Measurements from ENCODE around the gene RIMBP2.
"Not testable (repeated sequence)": the region's sequence is repeated elsewhere in the genome, so short reads cannot be mapped to it uniquely, and the experiment has no call there.

RIMBP2 gene

DNA sequence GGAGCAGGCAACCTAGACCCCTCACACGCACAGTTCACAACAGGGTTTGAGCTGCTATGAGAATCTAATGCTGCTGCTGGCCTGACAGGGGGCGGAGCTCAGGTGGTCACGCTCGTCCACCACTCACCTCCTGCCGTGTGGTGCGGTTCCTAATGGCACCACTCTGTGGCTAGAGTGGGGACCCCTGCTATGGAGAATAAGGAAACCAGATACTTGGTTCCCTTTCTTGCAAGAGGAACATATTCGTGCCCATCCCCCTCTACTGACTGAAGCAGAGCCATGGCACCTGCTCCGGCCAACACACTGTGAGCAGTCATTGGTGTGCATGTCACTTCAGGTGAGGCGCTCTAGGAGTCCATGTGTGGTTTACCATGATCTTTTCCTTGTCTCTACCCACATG is 30.4 kb upstream of the RIMBP2 start:
- no peak for TF ChIP-seq JUND (IDR thresholded peaks at IDR 0.05; ENCODE audit: low read depth)
- no peak for DNase-seq (ENCODE audit: low read depth in 1 of 2, low spot score in 1 of 2)
- in situ Hi-C loops (cut with HindIII; ENCODE audit: low pct_unique_long_range_greater_than_20kb, low sequenced_read_pairs): no loop called here

DNA sequence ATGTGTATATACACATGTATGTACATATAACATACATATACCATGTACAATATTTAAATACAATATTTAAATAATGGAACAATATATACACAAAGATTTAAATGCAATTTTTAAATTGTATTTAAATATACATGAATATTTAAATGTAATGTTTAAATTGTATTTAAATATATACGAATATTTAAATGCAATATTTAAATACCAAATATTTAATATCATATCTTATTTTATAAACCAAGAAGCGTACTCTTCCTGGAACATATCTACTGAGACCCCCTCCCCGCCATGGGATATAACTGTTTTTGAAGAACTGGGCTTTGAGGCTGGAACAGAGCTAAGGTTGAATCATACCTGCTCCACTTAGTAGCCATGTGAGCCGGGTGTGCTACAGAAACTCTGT is 29.8 kb upstream of the RIMBP2 start:
- in situ Hi-C loops (cut with HindIII; ENCODE audit: low pct_unique_long_range_greater_than_20kb, low sequenced_read_pairs): no loop called here
- no peak for TF ChIP-seq JUND (IDR thresholded peaks at IDR 0.05; ENCODE audit: low read depth)
- DNase-seq (ENCODE audit: low read depth in 1 of 2, low spot score in 1 of 2): no peak

DNA sequence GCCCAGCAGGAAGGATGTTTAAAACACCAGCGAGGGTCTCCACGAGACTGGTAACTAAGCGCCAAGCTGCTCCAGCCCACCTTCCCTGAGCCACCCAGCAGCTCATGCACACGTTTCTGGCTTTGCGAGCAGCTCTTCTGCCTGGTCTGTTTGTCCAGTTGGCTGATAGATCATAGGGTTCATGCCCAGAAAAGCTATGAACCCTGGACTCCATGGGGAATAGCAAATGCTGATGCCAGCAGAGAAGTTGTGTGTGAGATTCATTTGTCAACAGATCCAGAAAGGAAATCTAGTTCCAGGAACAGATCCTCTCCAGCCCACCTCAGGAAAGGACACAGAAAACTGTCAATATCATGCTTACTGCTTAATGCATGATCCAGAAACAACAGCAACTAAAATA is 28.2 kb upstream of the RIMBP2 start:
- in situ Hi-C loops (cut with HindIII; ENCODE audit: low pct_unique_long_range_greater_than_20kb, low sequenced_read_pairs): no loop called here
- TF ChIP-seq JUND (IDR thresholded peaks at IDR 0.05; ENCODE audit: low read depth): no peak
- no peak for DNase-seq (ENCODE audit: low read depth in 1 of 2, low spot score in 1 of 2)

DNA sequence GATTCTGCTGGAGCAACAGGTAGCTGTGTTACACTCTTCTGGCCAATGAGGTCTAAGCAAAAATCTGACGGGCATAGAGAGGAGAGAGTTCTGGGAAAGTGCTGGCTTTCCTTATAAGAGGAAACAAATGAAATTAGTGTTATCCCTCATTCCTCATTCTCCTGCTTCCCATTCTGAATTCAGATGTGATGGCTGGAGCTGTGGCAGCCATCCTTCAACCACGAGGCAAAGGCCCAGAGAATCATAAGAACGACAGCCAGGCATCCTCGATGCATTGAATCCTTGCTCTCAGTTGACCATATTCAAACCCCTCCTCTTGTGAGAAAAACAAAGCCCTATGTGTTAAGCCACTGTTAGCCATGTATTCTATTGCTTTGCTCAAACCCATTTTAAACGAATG is 27.5 kb upstream of the RIMBP2 start:
- no peak for DNase-seq (ENCODE audit: low read depth in 1 of 2, low spot score in 1 of 2)
- in situ Hi-C loops (cut with HindIII; ENCODE audit: low pct_unique_long_range_greater_than_20kb, low sequenced_read_pairs): no loop called here
- TF ChIP-seq JUND (IDR thresholded peaks at IDR 0.05; ENCODE audit: low read depth): no peak

DNA sequence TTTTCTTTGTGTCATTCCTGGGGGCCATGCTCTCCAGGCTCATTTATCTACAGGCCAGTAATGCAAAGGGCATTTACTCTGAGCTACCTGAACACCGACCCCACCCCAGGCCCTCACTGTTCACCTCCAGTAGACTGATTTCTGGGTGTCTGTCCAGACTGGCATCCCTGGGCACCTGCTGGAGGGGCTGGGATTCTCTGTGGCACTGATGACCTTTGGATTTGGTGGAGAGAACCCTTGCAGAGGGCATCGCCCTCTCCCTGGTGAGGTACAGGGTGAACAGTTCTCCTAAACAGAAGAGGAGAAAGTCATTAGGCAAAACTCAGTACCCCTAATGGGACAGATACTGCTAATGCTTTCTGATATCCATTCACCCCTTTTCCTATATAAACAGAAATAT is 27.1 kb upstream of the RIMBP2 start:
- DNase-seq (ENCODE audit: low read depth in 1 of 2, low spot score in 1 of 2): no peak
- TF ChIP-seq JUND (IDR thresholded peaks at IDR 0.05; ENCODE audit: low read depth): no peak
- in situ Hi-C loops (cut with HindIII; ENCODE audit: low pct_unique_long_range_greater_than_20kb, low sequenced_read_pairs): no loop called here

DNA sequence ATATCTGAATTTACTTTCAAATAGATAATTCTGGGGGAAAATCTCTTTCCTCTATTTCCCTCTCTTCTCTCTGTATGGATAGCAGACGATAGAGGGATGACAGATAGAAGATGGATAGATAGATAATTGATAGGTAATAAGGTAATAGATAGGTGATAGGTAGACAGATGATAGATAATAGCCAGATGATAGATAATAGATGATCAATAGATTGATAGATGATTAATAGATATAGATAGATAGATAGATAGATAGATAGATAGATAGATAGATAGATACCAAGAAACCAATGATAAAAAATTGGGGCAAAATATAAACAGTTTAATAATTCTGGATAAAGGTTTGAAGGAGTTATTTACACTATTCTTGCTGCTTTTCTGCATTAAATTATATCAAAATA is 26.6 kb upstream of the RIMBP2 start:
- in situ Hi-C loops (cut with HindIII; ENCODE audit: low pct_unique_long_range_greater_than_20kb, low sequenced_read_pairs): no loop called here
- no peak for DNase-seq (ENCODE audit: low read depth in 1 of 2, low spot score in 1 of 2)
- TF ChIP-seq JUND (IDR thresholded peaks at IDR 0.05; ENCODE audit: low read depth): no peak

DNA sequence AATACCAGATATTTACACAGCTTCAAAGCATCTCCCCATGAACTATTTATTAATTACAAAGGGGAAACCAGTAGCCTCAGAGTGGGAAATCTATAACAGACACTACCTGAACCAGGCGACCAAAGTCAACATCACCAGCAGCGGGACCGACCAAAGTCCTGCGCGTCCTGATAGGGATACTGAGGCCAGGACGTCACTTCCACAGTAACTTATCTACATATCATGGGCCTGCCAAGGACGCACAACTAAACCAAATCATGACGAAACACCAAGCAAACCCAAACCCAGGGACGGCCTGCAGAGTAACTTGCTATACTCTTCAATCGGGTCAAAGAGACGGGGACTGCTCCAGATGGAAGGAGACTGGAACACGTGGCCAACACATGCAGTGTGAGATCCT is 26.0 kb upstream of the RIMBP2 start:
- DNase-seq (ENCODE audit: low read depth in 1 of 2, low spot score in 1 of 2): no peak
- in situ Hi-C loops (cut with HindIII; ENCODE audit: low pct_unique_long_range_greater_than_20kb, low sequenced_read_pairs): no loop called here
- no peak for TF ChIP-seq JUND (IDR thresholded peaks at IDR 0.05; ENCODE audit: low read depth)

DNA sequence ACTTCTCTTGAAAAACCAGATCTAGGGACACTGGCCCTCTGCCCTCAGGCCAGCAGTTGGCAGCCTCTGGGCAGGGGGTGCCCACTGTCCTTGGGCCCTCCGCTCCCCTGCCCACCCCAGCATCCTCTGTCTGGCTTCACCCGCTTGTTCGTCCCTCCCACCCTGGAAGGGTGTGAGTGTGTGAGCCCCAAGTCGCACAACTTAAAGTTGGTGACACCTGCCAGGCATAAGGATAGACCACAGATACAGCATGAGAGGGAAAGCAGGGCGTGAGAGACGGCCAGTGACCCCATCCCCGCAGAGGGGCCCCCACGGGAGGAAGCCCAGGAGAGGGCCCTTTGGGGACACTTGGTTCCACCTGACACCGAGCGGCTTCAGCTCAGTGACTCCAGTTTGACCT is 23.5 kb upstream of the RIMBP2 start:
- in situ Hi-C loops (cut with HindIII; ENCODE audit: low pct_unique_long_range_greater_than_20kb, low sequenced_read_pairs): no loop called here
- no peak for DNase-seq (ENCODE audit: low read depth in 1 of 2, low spot score in 1 of 2)
- no peak for TF ChIP-seq JUND (IDR thresholded peaks at IDR 0.05; ENCODE audit: low read depth)

DNA sequence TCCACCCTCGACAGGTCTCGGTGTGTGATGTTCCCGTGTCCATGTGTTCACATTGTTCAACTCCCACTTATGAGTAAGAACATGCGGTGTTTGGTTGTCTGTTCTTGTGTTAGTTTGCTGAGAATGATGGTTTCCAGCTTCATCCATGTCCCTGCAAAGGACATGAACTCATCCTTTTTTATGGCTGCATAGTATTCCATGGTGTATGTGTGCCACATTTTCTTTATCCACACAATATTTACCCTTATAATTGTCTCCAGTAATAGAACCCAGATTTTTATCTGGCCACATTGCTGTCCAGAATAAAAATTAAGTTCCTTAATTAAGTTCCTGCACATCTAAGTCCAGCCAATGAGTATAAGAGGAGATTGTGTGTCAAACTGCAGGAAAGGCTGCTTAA is 22.3 kb upstream of the RIMBP2 start:
- in situ Hi-C loops (cut with HindIII; ENCODE audit: low pct_unique_long_range_greater_than_20kb, low sequenced_read_pairs): not testable (repeated sequence)

DNA sequence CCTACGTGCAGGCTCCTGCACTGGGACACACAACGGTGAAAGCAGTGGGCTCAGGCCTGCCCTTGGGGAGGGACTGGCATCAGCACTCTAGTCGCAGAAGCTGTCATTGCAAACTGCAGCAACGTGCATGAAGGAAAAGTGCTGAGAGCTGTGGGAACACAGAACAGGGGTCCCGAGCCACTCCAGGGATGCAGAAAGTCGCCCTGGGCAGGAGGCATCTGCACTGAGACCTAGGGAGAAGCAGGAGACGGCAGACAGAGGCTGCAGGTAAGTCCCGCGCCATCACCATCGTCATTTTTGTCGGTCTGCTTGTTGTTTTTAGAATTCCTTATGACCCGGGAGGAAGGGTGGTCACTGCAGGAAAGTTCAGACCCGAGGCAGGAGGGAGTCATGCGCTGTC is 21.6 kb upstream of the RIMBP2 start:
- in situ Hi-C loops (cut with HindIII; ENCODE audit: low pct_unique_long_range_greater_than_20kb, low sequenced_read_pairs): no loop called here
- no peak for TF ChIP-seq JUND (IDR thresholded peaks at IDR 0.05; ENCODE audit: low read depth)
- DNase-seq (ENCODE audit: low read depth in 1 of 2, low spot score in 1 of 2): no peak

More for the DNA sequence above, 22.3 kb upstream of the RIMBP2 start:
- DNase-seq (ENCODE audit: low read depth in 1 of 2, low spot score in 1 of 2): not testable (repeated sequence)

DNA sequence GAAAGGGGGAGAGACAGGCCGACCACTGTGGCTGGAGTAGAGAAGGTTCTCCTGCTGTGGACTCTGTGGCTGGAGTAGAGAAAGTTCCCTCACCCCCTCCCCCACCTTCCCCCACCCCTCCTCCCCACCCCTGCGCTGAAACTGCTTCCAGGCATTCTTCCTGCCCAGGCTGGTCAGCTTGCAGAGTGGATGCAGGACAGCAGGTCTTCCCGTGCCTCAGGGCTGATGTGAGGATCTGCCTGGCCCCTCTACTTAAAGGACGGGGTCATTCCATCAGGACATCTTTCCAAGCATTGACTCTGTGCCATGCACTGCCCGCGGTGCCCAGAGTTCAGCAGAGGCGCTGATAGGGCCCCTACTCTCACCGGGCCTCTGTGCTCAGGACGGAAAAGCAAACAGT is 13.2 kb upstream of the RIMBP2 start:
- no peak for TF ChIP-seq JUND (IDR thresholded peaks at IDR 0.05; ENCODE audit: low read depth)
- in situ Hi-C loops (cut with HindIII; ENCODE audit: low pct_unique_long_range_greater_than_20kb, low sequenced_read_pairs): no loop called here
- no peak for DNase-seq (ENCODE audit: low read depth in 1 of 2, low spot score in 1 of 2)

DNA sequence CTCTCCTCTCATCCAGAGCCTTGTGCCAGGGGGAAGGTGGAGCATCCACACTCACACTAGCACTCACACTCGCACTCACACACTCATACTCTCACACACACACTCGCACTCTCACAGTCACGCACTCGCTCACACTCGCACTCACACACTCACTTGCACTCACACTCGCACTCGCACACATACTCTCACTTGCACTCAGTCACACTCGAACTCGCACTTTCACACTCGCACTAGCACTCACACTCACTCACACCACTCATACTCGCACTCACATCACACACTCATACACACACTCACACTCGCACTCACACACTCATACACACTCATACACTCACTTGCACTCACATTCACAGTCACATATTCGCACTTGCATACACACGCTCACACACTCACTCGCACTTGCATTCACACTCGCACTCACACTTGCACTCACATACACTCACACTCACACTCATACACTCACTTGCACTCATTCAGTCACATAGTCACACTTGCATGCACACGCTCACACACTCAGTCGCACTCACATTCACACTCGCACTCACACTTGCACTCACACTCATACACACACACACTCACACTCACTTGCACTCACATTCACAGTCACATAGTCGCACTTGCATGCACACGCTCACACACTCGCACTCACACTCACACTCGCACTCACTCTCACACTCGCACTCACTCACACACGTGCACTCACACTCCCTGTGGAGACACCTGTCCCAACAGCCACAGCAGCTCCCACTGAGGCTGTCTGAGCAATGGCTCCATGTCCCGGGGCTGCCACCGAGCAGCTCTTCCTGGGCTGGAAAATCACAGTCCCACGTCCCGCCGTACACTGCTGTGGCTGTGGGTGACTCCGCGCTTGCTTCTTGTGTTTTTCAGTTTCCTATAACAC is 12.3 kb upstream of the RIMBP2 start:
- DNase-seq (ENCODE audit: low read depth in 1 of 2, low spot score in 1 of 2): no peak
- no peak for TF ChIP-seq JUND (IDR thresholded peaks at IDR 0.05; ENCODE audit: low read depth)
- in situ Hi-C loops (cut with HindIII; ENCODE audit: low pct_unique_long_range_greater_than_20kb, low sequenced_read_pairs): no loop called here

DNA sequence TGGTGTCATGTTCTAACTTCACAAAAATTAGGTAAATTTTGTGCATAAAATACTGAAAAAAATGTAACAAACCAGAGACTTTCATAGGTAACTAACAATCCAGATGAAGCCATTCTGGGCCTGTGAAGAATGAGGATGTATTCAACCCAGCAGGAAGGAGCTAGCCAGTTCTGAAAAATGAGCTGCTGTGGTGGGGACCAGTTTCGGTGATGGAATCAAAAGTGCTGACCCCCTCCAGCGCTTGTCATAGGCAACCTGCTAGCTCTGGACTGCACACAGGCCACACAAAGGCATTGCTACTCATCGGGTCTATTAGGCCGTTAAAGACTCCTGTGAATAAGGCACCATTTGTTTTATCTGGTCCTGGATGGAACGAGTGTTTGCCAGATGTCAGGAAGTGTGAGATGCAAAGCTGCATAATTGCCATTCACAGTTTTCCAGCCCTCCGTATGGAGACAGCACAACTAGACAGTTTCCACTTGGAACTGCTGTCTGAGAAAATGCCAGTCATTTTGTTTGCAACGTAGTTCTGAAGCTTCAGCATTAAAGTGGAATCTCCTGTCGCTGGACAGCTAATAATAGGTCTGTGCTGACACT is 3.3 kb upstream of the RIMBP2 start:
- no peak for TF ChIP-seq JUND (IDR thresholded peaks at IDR 0.05; ENCODE audit: low read depth)
- in situ Hi-C loops (cut with HindIII; ENCODE audit: low pct_unique_long_range_greater_than_20kb, low sequenced_read_pairs): no loop called here
- no peak for DNase-seq (ENCODE audit: low read depth in 1 of 2, low spot score in 1 of 2)

Data from T47D (cell line).